ENCODE measurements around the gene TATDN2.

The TATDN2 gene

GRCh38 chr3:10304905-10305304 lies 56.6 kb downstream of the TATDN2 start:
- H3K4me1 ChIP-seq (ENCODE audit: insufficient read depth, low read length) = no peaks in the 10 kb centered on the region
- no peak overlapping the region for H2AFZ ChIP-seq (ENCODE audit: low read depth, low read length)
- no peak overlapping the region for H3K4me3 ChIP-seq (ENCODE audit: low read depth in 1 of 2, low read length in 2 of 2)
- no peak overlapping the region for H3K27ac ChIP-seq (ENCODE audit: low read length)
- no peak overlapping the region for H3K4me2 ChIP-seq (ENCODE audit: insufficient read depth, low read length)
- H3K9me3 ChIP-seq (ENCODE audit: insufficient read depth, low read length, severe bottlenecking) = no peaks in the 10 kb centered on the region
- H3K27me3 ChIP-seq (ENCODE audit: insufficient read depth, low read length, poor library complexity) = no peaks in the 10 kb centered on the region
- H3K36me3 ChIP-seq (ENCODE audit: insufficient read depth, low read length) = peaks cover 88% of the 10 kb centered on the region
- H3K9ac ChIP-seq (ENCODE audit: low read depth, low read length) = no peak overlapping the region
- no peak for DNase-seq
- H3K79me2 ChIP-seq (ENCODE audit: insufficient read depth, low read length) = no peaks in the 10 kb centered on the region
- no peak for TF ChIP-seq EZH2 (IDR thresholded peaks at IDR 0.05; ENCODE audit: borderline replicate concordance, low read depth, low read length, severe bottlenecking)
- TF ChIP-seq CTCF (IDR thresholded peaks at IDR 0.05; ENCODE audit: borderline replicate concordance, extremely low read depth, low read length, poor library complexity, severe bottlenecking) = no peak
- no peak for ATAC-seq (ENCODE audit: insufficient read depth, low read depth)
- H4K20me1 ChIP-seq (ENCODE audit: insufficient read depth, low read length) = peaks cover 16% of the 10 kb centered on the region

- no peaks in the 10 kb centered on the region for H3K9me3 ChIP-seq (ENCODE audit: insufficient read depth, low read length, severe bottlenecking)
- H3K9ac ChIP-seq (ENCODE audit: low read depth, low read length) = no peak overlapping the region
- H3K4me3 ChIP-seq (ENCODE audit: low read depth in 1 of 2, low read length in 2 of 2) = no peak overlapping the region
- peaks cover 88% of the 10 kb centered on the region for H3K36me3 ChIP-seq (ENCODE audit: insufficient read depth, low read length)
- no peak overlapping the region for H3K4me2 ChIP-seq (ENCODE audit: insufficient read depth, low read length)
- no peaks in the 10 kb centered on the region for H3K4me1 ChIP-seq (ENCODE audit: insufficient read depth, low read length)
- no peaks in the 10 kb centered on the region for H3K27me3 ChIP-seq (ENCODE audit: insufficient read depth, low read length, poor library complexity)
- H3K27ac ChIP-seq (ENCODE audit: low read length) = no peak overlapping the region
- TF ChIP-seq CTCF (IDR thresholded peaks at IDR 0.05; ENCODE audit: borderline replicate concordance, extremely low read depth, low read length, poor library complexity, severe bottlenecking) (no peak), EZH2 (IDR thresholded peaks at IDR 0.05; ENCODE audit: borderline replicate concordance, low read depth, low read length, severe bottlenecking) (no peak)
- no peak overlapping the region for H2AFZ ChIP-seq (ENCODE audit: low read depth, low read length)
- no peak for DNase-seq
- H4K20me1 ChIP-seq (ENCODE audit: insufficient read depth, low read length) = peaks cover 12% of the 10 kb centered on the region
- no peak for ATAC-seq (ENCODE audit: insufficient read depth, low read depth)
- H3K79me2 ChIP-seq (ENCODE audit: insufficient read depth, low read length) = no peaks in the 10 kb centered on the region
Measured at GRCh38 chr3:10305331-10305902, 57.2 kb downstream of the TATDN2 start.

GRCh38 chr3:10306156-10306555 lies 57.9 kb downstream of the TATDN2 start:
- no peak overlapping the region for H3K4me2 ChIP-seq (ENCODE audit: insufficient read depth, low read length)
- DNase-seq (no peak), ATAC-seq (ENCODE audit: insufficient read depth, low read depth) (no peak)
- no peaks in the 10 kb centered on the region for H3K79me2 ChIP-seq (ENCODE audit: insufficient read depth, low read length)
- H3K27me3 ChIP-seq (ENCODE audit: insufficient read depth, low read length, poor library complexity) = no peaks in the 10 kb centered on the region
- no peak overlapping the region for H3K9ac ChIP-seq (ENCODE audit: low read depth, low read length)
- H3K4me1 ChIP-seq (ENCODE audit: insufficient read depth, low read length) = no peaks in the 10 kb centered on the region
- H3K4me3 ChIP-seq (ENCODE audit: low read depth in 1 of 2, low read length in 2 of 2) = no peak overlapping the region
- peaks cover 88% of the 10 kb centered on the region for H3K36me3 ChIP-seq (ENCODE audit: insufficient read depth, low read length)
- H4K20me1 ChIP-seq (ENCODE audit: insufficient read depth, low read length) = peaks cover 8% of the 10 kb centered on the region; the same call in 1 of the 2 replicates
- H3K9me3 ChIP-seq (ENCODE audit: insufficient read depth, low read length, severe bottlenecking) = no peaks in the 10 kb centered on the region
- no peak overlapping the region for H3K27ac ChIP-seq (ENCODE audit: low read length)
- H2AFZ ChIP-seq (ENCODE audit: low read depth, low read length) = no peak overlapping the region
- TF ChIP-seq EZH2 (IDR thresholded peaks at IDR 0.05; ENCODE audit: borderline replicate concordance, low read depth, low read length, severe bottlenecking) (no peak), CTCF (IDR thresholded peaks at IDR 0.05; ENCODE audit: borderline replicate concordance, extremely low read depth, low read length, poor library complexity, severe bottlenecking) (no peak)
